Measurements from ENCODE around the gene ABHD17A. TPM values are rescaled to one million over a fixed set of nuclear protein-coding genes. Genes with fewer than 3 reads are reported as not detected.
A peak's percentile ranks its signal among the peaks of the same experiment; 100 is the strongest.

The ABHD17A gene
- total and polyA plus RNA-seq, 8 donors: 21.1 to 71.0 (median 25.6) TPM

DNA sequence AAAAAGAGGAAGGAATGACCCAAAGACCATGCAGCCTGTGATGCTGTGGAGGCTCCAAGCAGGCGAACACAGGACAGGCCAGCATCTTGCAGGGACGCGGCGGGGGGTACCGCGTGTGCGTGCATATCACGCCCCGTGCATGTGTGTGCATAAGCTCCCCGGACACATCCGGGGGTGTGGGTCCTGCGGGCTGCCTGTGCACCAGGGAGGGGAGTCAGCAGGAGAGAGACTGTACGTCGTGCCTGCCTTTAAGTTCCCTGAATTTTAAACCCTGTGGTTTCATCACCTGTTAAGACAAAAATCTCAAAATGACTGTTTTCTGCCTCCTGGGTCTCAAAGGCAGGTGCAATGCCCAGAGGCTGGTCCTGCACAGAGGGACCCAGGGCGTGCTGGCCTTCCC lies 36.5 kb upstream of the ABHD17A start:
- intact Hi-C loops (cut with DNase I): no loop called here
- FAIRE-seq (no peak), DNase-seq (no peak), ATAC-seq (no peak)
- peaks cover 0 to 61% (median 19%) of the 10 kb centered on the region in 3 donors for H3K36me3 ChIP-seq
- no peak overlapping the region for H3K27ac ChIP-seq
- H3K4me3 ChIP-seq: no peak overlapping the region
- 96 to 98% methylated on average over 15 of the region's 15 CpGs for WGBS, 2 donors
- TF ChIP-seq, protein P1, sequence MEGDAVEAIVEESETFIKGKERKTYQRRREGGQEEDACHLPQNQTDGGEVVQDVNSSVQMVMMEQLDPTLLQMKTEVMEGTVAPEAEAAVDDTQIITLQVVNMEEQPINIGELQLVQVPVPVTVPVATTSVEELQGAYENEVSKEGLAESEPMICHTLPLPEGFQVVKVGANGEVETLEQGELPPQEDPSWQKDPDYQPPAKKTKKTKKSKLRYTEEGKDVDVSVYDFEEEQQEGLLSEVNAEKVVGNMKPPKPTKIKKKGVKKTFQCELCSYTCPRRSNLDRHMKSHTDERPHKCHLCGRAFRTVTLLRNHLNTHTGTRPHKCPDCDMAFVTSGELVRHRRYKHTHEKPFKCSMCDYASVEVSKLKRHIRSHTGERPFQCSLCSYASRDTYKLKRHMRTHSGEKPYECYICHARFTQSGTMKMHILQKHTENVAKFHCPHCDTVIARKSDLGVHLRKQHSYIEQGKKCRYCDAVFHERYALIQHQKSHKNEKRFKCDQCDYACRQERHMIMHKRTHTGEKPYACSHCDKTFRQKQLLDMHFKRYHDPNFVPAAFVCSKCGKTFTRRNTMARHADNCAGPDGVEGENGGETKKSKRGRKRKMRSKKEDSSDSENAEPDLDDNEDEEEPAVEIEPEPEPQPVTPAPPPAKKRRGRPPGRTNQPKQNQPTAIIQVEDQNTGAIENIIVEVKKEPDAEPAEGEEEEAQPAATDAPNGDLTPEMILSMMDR (IDR thresholded peaks at IDR 0.05): no peak
- H3K9me3 ChIP-seq: no peaks in the 10 kb centered on the region
- no peaks in the 10 kb centered on the region for H3K27me3 ChIP-seq
- no peaks in the 10 kb centered on the region for H3K4me1 ChIP-seq

DNA sequence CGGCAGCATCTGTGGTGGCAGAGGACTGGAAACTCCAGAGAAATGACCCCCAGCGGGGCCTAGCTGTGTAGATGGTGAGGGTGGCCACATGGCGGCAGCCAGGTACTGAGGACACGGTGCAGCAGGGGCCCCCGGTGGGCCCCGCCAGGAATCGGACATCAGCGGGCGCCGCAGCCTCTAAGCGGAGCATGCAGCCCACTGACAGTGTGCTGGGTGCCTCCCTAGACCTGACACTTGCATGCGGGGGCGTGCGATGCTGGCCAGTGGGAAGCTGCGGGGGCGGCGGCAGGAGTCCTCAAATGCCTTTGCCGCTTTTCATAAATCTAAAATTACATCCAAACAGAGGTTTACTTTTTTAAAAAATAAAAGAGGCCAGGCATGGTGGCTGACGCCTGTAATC lies 36.0 kb upstream of the ABHD17A start:
- intact Hi-C loops (cut with DNase I): no loop called here
- no peak overlapping the region for H3K27ac ChIP-seq
- no peak for ATAC-seq
- H3K27me3 ChIP-seq: no peaks in the 10 kb centered on the region
- 94 to 95% methylated on average over 19 of the region's 19 CpGs for WGBS, 2 donors
- no peaks in the 10 kb centered on the region for H3K9me3 ChIP-seq
- H3K4me3 ChIP-seq: no peak overlapping the region
- DNase-seq: no peak
- FAIRE-seq: no peak
- TF ChIP-seq, protein P1 (IDR thresholded peaks at IDR 0.05): no peak
- H3K4me1 ChIP-seq: no peaks in the 10 kb centered on the region
- peaks cover 0 to 61% (median 19%) of the 10 kb centered on the region in 3 donors for H3K36me3 ChIP-seq

GRCh38 chr19:1920644-1921043 lies 35.3 kb upstream of the ABHD17A start:
- Histone ChIP-seq H3K27ac (no peak overlapping the region), H3K4me1 (no peaks in the 10 kb centered on the region), H3K27me3 (no peaks in the 10 kb centered on the region), H3K36me3 (peaks cover 0 to 61% (median 19%) of the 10 kb centered on the region in 3 donors), H3K4me3 (no peak overlapping the region), H3K9me3 (no peaks in the 10 kb centered on the region)
- TF ChIP-seq, protein P1 (IDR thresholded peaks at IDR 0.05): no peak
- FAIRE-seq (no peak), DNase-seq (peak in 1 of 6 donors; percentile 69), ATAC-seq (no peak)
- intact Hi-C loops (cut with DNase I): no loop called here
- whole genome bisulfite sequencing, 2 donors: 92 to 94% methylated on average over 19 of the region's 19 CpGs

- H3K27me3 ChIP-seq: no peaks in the 10 kb centered on the region
- TF ChIP-seq, protein P1 (IDR thresholded peaks at IDR 0.05): no peak
- no peak overlapping the region for H3K4me3 ChIP-seq
- WGBS, 2 donors: 95 to 96% methylated on average over 21 to 28 of the region's 28 CpGs
- peaks cover 0 to 4% (median 2%) of the 10 kb centered on the region in 3 donors for H3K4me1 ChIP-seq
- peaks cover 0 to 53% (median 19%) of the 10 kb centered on the region in 3 donors for H3K36me3 ChIP-seq
- H3K27ac ChIP-seq: no peak overlapping the region
- DNase-seq (peak in 1 of 6 donors; percentile 70), FAIRE-seq (no peak), ATAC-seq (no peak)
- H3K9me3 ChIP-seq: no peaks in the 10 kb centered on the region
- intact Hi-C loops (cut with DNase I): no loop called here
Measured at GRCh38 chr19:1918975-1919374, 33.7 kb upstream of the ABHD17A start.

DNA sequence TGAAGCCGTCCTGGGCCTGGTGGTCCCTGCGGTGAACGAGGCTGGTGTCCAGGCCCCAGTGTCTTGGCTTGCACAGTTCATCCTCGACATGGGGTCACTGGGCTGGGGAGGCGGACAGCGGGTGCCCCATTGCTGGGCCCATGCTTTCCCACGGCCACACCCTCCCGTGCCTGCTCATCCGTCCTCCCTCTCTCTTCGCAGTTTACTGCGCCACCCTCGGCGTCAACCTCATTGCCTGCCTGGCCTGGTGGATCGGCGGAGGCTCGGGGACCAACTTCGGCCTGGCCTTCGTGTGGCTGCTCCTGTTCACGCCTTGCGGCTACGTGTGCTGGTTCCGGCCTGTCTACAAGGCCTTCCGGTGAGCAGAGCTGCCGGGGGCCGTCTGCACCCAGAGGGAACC lies 32.6 kb upstream of the ABHD17A start:
- no peak overlapping the region for H3K4me3 ChIP-seq
- ATAC-seq (no peak), DNase-seq (no peak), FAIRE-seq (no peak)
- WGBS, 2 donors: 95% methylated on average over 25 of the region's 25 CpGs
- intact Hi-C loops (cut with DNase I): no loop called here
- TF ChIP-seq, protein P1 (IDR thresholded peaks at IDR 0.05): no peak
- H3K4me1 ChIP-seq: peaks cover 5 to 12% (median 10%) of the 10 kb centered on the region in 3 donors
- H3K36me3 ChIP-seq: peaks cover 0 to 47% (median 19%) of the 10 kb centered on the region in 3 donors
- H3K27ac ChIP-seq: no peak overlapping the region
- H3K27me3 ChIP-seq: no peaks in the 10 kb centered on the region
- H3K9me3 ChIP-seq: no peaks in the 10 kb centered on the region

Measured in pancreas (tissue), 10 donors.